Measurements from ENCODE around the gene R3HDM1. TPM values are rescaled to one million over a fixed set of nuclear protein-coding genes. Genes with fewer than 3 reads are reported as not detected.

R3HDM1 gene
- total RNA-seq, 2 experiments from 2014 or later, result 28.7 to 111 TPM

- DNase-seq (ENCODE audit: low spot score), result no peak
Observed at GRCh38 chr2:135607561-135607960, 76.3 kb downstream of the R3HDM1 start.

GRCh38 chr2:135612319-135612718, 81.0 kb downstream of the R3HDM1 start:
- Histone ChIP-seq H3K4me3 (ENCODE audit: low read depth, low read length, poor library complexity, severe bottlenecking) (no peak overlapping the region), H2AFZ (ENCODE audit: low read length) (no peak overlapping the region), H3K9me2 (ENCODE audit: insufficient read depth, low read length) (no peaks in the 10 kb centered on the region), H3K4me1 (ENCODE audit: insufficient read depth, low read length, poor library complexity, severe bottlenecking) (no peaks in the 10 kb centered on the region), H3K27ac (ENCODE audit: low read depth, low read length, poor library complexity, severe bottlenecking) (no peak overlapping the region), H3K36me3 (ENCODE audit: insufficient read depth, low read length) (peaks cover 30% of the 10 kb centered on the region), H3K9me3 (ENCODE audit: low read length) (no peaks in the 10 kb centered on the region), H3K79me2 (ENCODE audit: insufficient read depth, low read depth, low read length) (no peaks in the 10 kb centered on the region), H4K20me1 (ENCODE audit: insufficient read depth, low read length) (no peaks in the 10 kb centered on the region), H3K4me2 (ENCODE audit: low read length) (no peak overlapping the region)
- CTCF ChIA-PET (ENCODE audit: unreplicated experiment), result no interaction called here
- no peak for DNase-seq (ENCODE audit: low spot score)
- POLR2A ChIA-PET, result interaction anchor here (0.7 kb wide), 1 partner anchor 249 kb away, joined by 3 read pairs; no protein-coding TSS in a partner anchor
- intact Hi-C loops (cut with micrococcal nuclease; ENCODE audit: unreplicated experiment), result no loop called here
- TF ChIP-seq CTCF (conservative IDR thresholded peaks at IDR 0.05; ENCODE audit: low read length), result no peak
- TF ChIP-seq EZH2phosphoT487 (IDR thresholded peaks at IDR 0.05; ENCODE audit: borderline replicate concordance, low read depth, low read length), result no peak
- no TSS peak for BruUV-seq (replicated peaks)

More at GRCh38 chr2:135607561-135607960, 76.3 kb downstream of the R3HDM1 start:
- H3K79me2 ChIP-seq (ENCODE audit: insufficient read depth, low read depth, low read length), result no peaks in the 10 kb centered on the region
- H3K4me1 ChIP-seq (ENCODE audit: insufficient read depth, low read length, poor library complexity, severe bottlenecking), result no peaks in the 10 kb centered on the region
- TF ChIP-seq CTCF (conservative IDR thresholded peaks at IDR 0.05; ENCODE audit: low read length) (no peak), EZH2phosphoT487 (IDR thresholded peaks at IDR 0.05; ENCODE audit: borderline replicate concordance, low read depth, low read length) (no peak)
- no peaks in the 10 kb centered on the region for H3K9me2 ChIP-seq (ENCODE audit: insufficient read depth, low read length)
- no peak overlapping the region for H3K4me2 ChIP-seq (ENCODE audit: low read length)
- intact Hi-C loops (cut with micrococcal nuclease; ENCODE audit: unreplicated experiment), result loop anchor here (10.0 kb wide), 1 partner anchor 603 kb away; no protein-coding TSS in a partner anchor
- H4K20me1 ChIP-seq (ENCODE audit: insufficient read depth, low read length), result no peaks in the 10 kb centered on the region
- H3K36me3 ChIP-seq (ENCODE audit: insufficient read depth, low read length), result peaks cover 63% of the 10 kb centered on the region
- BruUV-seq (replicated peaks), result no TSS peak
- CTCF ChIA-PET (ENCODE audit: unreplicated experiment), result interaction anchor here (0.5 kb wide), 1 partner anchor 9 kb away, joined by 3 read pairs; no protein-coding TSS in a partner anchor
- H2AFZ ChIP-seq (ENCODE audit: low read length), result no peak overlapping the region
- no peak overlapping the region for H3K27ac ChIP-seq (ENCODE audit: low read depth, low read length, poor library complexity, severe bottlenecking)
- POLR2A ChIA-PET, result interaction anchor here (0.7 kb wide), 1 partner anchor 17 kb away, joined by 6 read pairs; no protein-coding TSS in a partner anchor
- no peak overlapping the region for H3K4me3 ChIP-seq (ENCODE audit: low read depth, low read length, poor library complexity, severe bottlenecking)
- no peaks in the 10 kb centered on the region for H3K9me3 ChIP-seq (ENCODE audit: low read length)

- no peak for TF ChIP-seq CTCF (conservative IDR thresholded peaks at IDR 0.05; ENCODE audit: low read length)
- TF ChIP-seq EZH2phosphoT487 (IDR thresholded peaks at IDR 0.05; ENCODE audit: borderline replicate concordance, low read depth, low read length), result no peak
- ChIA-PET CTCF (ENCODE audit: unreplicated experiment) (no interaction called here), POLR2A (no interaction called here)
- H3K9me3 ChIP-seq (ENCODE audit: low read length), result no peaks in the 10 kb centered on the region
- no peak overlapping the region for H2AFZ ChIP-seq (ENCODE audit: low read length)
- H3K79me2 ChIP-seq (ENCODE audit: insufficient read depth, low read depth, low read length), result no peaks in the 10 kb centered on the region
- DNase-seq (ENCODE audit: low spot score), result no peak
- peaks cover 11% of the 10 kb centered on the region for H3K36me3 ChIP-seq (ENCODE audit: insufficient read depth, low read length)
- no peak overlapping the region for H3K4me3 ChIP-seq (ENCODE audit: low read depth, low read length, poor library complexity, severe bottlenecking)
- BruUV-seq (replicated peaks), result no TSS peak
- no peaks in the 10 kb centered on the region for H4K20me1 ChIP-seq (ENCODE audit: insufficient read depth, low read length)
- H3K4me1 ChIP-seq (ENCODE audit: insufficient read depth, low read length, poor library complexity, severe bottlenecking), result no peaks in the 10 kb centered on the region
- no peaks in the 10 kb centered on the region for H3K9me2 ChIP-seq (ENCODE audit: insufficient read depth, low read length)
- intact Hi-C loops (cut with micrococcal nuclease; ENCODE audit: unreplicated experiment), result no loop called here
- no peak overlapping the region for H3K27ac ChIP-seq (ENCODE audit: low read depth, low read length, poor library complexity, severe bottlenecking)
- no peak overlapping the region for H3K4me2 ChIP-seq (ENCODE audit: low read length)
Observed at GRCh38 chr2:135615404-135615803, 84.1 kb downstream of the R3HDM1 start.
